HepG2 (cell line): ENCODE data around the gene CYB561. TPM values are rescaled to one million over a fixed set of nuclear protein-coding genes. Genes with fewer than 3 reads are reported as not detected.
A peak's percentile ranks its signal among the peaks of the same experiment; 100 is the strongest.

Source experiments
- CREB1 ChIP-seq, 2 experiments: fragments of 450-650 bp in 1 of 2; IDR thresholded peaks; 2 replicates each; pipeline ENCODE4 v1.6.1; 2016 to 2017; ENCODE audit warnings: control low read depth in 1 of 2, mild to moderate bottlenecking in 1 of 2, missing compliant biosample characterization in 1 of 2, missing genetic modification characterization in 1 of 2
- DNMT3B ChIP-seq: conservative IDR thresholded peaks from 2 replicates; pipeline ENCODE4 v1.6.1; 2016; ENCODE audit warnings: missing biosample characterization, control low read depth
- ERF ChIP-seq: IDR thresholded peaks from 2 replicates; pipeline ENCODE4 v1.6.1; 2018; ENCODE audit warnings: missing biosample characterization, missing genetic modification reagents
- FOXA3 ChIP-seq: IDR thresholded peaks from 2 replicates; pipeline ENCODE4 v1.6.1; 2016; ENCODE audit warnings: missing genetic modification reagents, missing compliant biosample characterization
- FOXM1 ChIP-seq: sonication (generic); formaldehyde crosslinking; IDR thresholded peaks from 2 replicates; pipeline ENCODE4 v1.5.0; 2020; ENCODE audit warnings: missing genetic modification reagents
- HCFC1 ChIP-seq: fragments of 150-350 bp; IDR thresholded peaks from 2 replicates; pipeline ENCODE4 v1.6.1; 2014; ENCODE audit warnings: low read depth, low read length
- HHEX ChIP-seq: IDR thresholded peaks from 2 replicates; pipeline ENCODE4 v1.6.1; 2016; ENCODE audit warnings: control low read depth
- MEIS1 ChIP-seq: sonication (generic); formaldehyde crosslinking; IDR thresholded peaks from 2 replicates; pipeline ENCODE4 v1.9.0; 2021; ENCODE audit warnings: mild to moderate bottlenecking, missing genetic modification reagents, moderate library complexity, borderline replicate concordance
- MIXL1 ChIP-seq: IDR thresholded peaks from 2 replicates; pipeline ENCODE4 v1.6.1; 2016
- NBN ChIP-seq: fragments of 450-650 bp; conservative IDR thresholded peaks from 2 replicates; pipeline ENCODE4 v1.6.1; 2017
- NKX3-1 ChIP-seq: sonication (generic); formaldehyde crosslinking; IDR thresholded peaks from 2 replicates; pipeline ENCODE4 v1.5.0; 2020; ENCODE audit warnings: missing genetic modification reagents
- NR2F6 ChIP-seq, 2 experiments: IDR thresholded peaks; 2 replicates each; pipeline ENCODE4 v1.6.1; 2016; ENCODE audit warnings: antibody characterized with exemption in 1 of 2, mild to moderate bottlenecking in 1 of 2
- RFXAP ChIP-seq: sonication (generic); formaldehyde crosslinking; IDR thresholded peaks from 2 replicates; pipeline ENCODE4 v1.4.0; 2020; ENCODE audit warnings: missing genetic modification reagents, borderline replicate concordance
- SMC3 ChIP-seq: IDR thresholded peaks from 2 replicates; pipeline ENCODE4 v1.6.1; 2011; ENCODE audit warnings: low read length, improper control_type of control experiment
- SP5 ChIP-seq: IDR thresholded peaks from 2 replicates; pipeline ENCODE4 v1.6.1; 2016; ENCODE audit warnings: low read depth, borderline replicate concordance
- ZFP36 ChIP-seq: fragments of 150-350 bp; IDR thresholded peaks from 2 replicates; pipeline ENCODE4 v1.6.1; 2018; ENCODE audit warnings: borderline replicate concordance, low read length, low read depth; ENCODE audit not compliant: partially characterized antibody
- ZFYVE20 ChIP-seq: sonication (generic); formaldehyde crosslinking; IDR thresholded peaks from 2 replicates; pipeline ENCODE4 v1.8.0; 2023; ENCODE audit warnings: low read depth, mild to moderate bottlenecking, moderate library complexity, missing genetic modification reagents, borderline replicate concordance
- ZNF354B ChIP-seq: sonication (generic); formaldehyde crosslinking; IDR thresholded peaks from 2 replicates; pipeline ENCODE4 v1.8.0; 2022; ENCODE audit warnings: mild to moderate bottlenecking, missing genetic modification reagents
- ZNF558 ChIP-seq: sonication (generic); formaldehyde crosslinking; IDR thresholded peaks from 2 replicates; pipeline ENCODE4 v1.9.0; 2022; ENCODE audit warnings: mild to moderate bottlenecking, missing genetic modification reagents, borderline replicate concordance
- ZNF660 ChIP-seq: sonication (generic); formaldehyde crosslinking; IDR thresholded peaks from 2 replicates; pipeline ENCODE4 v1.5.1; 2020; ENCODE audit warnings: mild to moderate bottlenecking, low read depth, missing genetic modification reagents, borderline replicate concordance
- polyA plus RNA-seq, 8 experiments: library from polyadenylated mRNA; depleted of rRNA in 3 of 8; stranded (reverse) in 7 of 8; unstranded in 1 of 8; fragments of >200 nt; fragmentation: Illumina TruSeq in 4 of 8; extraction: Trizol in 4 of 8; gene quantifications; 2 replicates each; pipeline versions ENCODE4 v1.2.1 to v1.2.3, GENCODE V29; 2011 to 2016; ENCODE audit warnings: low read depth in 4 of 8, missing spikeins in 1 of 8, mixed read lengths in 1 of 8; ENCODE audit not compliant: insufficient read depth in 1 of 8
- total RNA-seq, 5 experiments: library from RNA; depleted of rRNA; stranded (reverse); fragments of >200 nt; fragmentation: Illumina TruSeq; extraction: Trizol; gene quantifications; 2 replicates each; pipeline ENCODE4 v1.2.3, GENCODE V29; 2016; ENCODE audit warnings: low read depth in 1 of 5
- TF ChIP-seq, protein P1 (sequence below): sonication (generic); formaldehyde crosslinking; conservative IDR thresholded peaks from 2 replicates; pipeline ENCODE4 v1.4.0; 2020; ENCODE audit warnings: mild to moderate bottlenecking, missing genetic modification reagents, moderate library complexity
- TF ChIP-seq, protein P2 (sequence below): sonication (generic); formaldehyde crosslinking; IDR thresholded peaks from 2 replicates; pipeline ENCODE4 v1.4.0; 2020; ENCODE audit warnings: missing genetic modification reagents; ENCODE audit errors: not compliant biosample characterization
- TF ChIP-seq, protein P3 (sequence below): sonication (generic); formaldehyde crosslinking; IDR thresholded peaks from 2 replicates; pipeline ENCODE4 v1.5.1; 2020; ENCODE audit warnings: missing genetic modification reagents, mild to moderate bottlenecking, borderline replicate concordance
- TF ChIP-seq, protein P4 (sequence below): sonication (generic); formaldehyde crosslinking; IDR thresholded peaks from 2 replicates; pipeline ENCODE4 v1.5.0; 2020; ENCODE audit warnings: missing genetic modification reagents, mild to moderate bottlenecking, borderline replicate concordance

The CYB561 gene
- total and polyA plus RNA-seq, 2 of the 13 experiments (the other 11 are each of a cell fraction or from before 2014, with no cell fraction given): 1.5 to 6.7 TPM

DNA sequence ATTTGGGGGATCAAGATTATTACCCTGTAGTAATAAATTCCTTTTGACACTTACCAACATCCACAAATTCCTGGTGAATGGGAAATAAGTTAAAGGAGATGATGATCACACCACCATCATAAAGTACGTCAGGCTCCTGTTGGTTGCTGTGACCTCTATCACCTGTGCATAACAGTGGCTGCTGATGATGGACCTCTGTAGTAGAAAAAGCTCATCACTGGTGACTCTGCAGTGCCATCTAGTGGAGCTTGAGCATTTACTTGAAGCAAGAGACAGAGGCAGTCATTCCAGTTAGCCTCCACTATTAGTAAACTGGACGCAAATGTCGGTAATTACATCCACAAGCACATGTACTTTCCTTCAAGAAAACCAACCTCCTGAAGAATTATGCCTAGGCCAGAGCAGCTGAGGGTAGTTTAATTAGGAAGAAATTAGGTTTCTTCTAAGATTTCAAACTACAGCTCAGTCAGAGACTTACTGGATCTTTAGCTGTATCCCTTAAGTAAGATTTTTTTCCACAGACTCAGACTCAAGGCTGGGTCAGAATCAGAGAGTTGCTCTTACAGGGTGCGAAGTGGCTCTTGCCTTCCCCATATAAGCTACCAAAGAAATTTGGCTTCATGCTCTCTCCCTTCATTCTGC is 39.3 kb downstream of the CYB561 start (continued):
- TF ChIP-seq, protein P1, sequence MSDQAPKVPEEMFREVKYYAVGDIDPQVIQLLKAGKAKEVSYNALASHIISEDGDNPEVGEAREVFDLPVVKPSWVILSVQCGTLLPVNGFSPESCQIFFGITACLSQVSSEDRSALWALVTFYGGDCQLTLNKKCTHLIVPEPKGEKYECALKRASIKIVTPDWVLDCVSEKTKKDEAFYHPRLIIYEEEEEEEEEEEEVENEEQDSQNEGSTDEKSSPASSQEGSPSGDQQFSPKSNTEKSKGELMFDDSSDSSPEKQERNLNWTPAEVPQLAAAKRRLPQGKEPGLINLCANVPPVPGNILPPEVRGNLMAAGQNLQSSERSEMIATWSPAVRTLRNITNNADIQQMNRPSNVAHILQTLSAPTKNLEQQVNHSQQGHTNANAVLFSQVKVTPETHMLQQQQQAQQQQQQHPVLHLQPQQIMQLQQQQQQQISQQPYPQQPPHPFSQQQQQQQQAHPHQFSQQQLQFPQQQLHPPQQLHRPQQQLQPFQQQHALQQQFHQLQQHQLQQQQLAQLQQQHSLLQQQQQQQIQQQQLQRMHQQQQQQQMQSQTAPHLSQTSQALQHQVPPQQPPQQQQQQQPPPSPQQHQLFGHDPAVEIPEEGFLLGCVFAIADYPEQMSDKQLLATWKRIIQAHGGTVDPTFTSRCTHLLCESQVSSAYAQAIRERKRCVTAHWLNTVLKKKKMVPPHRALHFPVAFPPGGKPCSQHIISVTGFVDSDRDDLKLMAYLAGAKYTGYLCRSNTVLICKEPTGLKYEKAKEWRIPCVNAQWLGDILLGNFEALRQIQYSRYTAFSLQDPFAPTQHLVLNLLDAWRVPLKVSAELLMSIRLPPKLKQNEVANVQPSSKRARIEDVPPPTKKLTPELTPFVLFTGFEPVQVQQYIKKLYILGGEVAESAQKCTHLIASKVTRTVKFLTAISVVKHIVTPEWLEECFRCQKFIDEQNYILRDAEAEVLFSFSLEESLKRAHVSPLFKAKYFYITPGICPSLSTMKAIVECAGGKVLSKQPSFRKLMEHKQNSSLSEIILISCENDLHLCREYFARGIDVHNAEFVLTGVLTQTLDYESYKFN (CRISPR knock-in tag): 0 out of 2 replicates have a peak, but pooled peaks have one; percentile 11
- TF ChIP-seq SP5 (CRISPR knock-in tag) (no peak), FOXA3 (CRISPR knock-in tag) (peak; percentile 38; the same call in 1 of the 2 replicates), HCFC1 (no peak), NR2F6 (IDR thresholded peaks at IDR 0.05) (peak; percentile 71), NR2F6 (CRISPR knock-in tag; IDR thresholded peaks at IDR 0.05) (peak; percentile 77), ZNF660 (no peak), NKX3-1 (CRISPR knock-in tag) (no peak), HHEX (CRISPR knock-in tag) (no peak), ERF (CRISPR knock-in tag) (0 out of 2 replicates have a peak, but pooled peaks have one; percentile 19), CREB1 (IDR thresholded peaks at IDR 0.05) (peak; percentile 50; the same call in 1 of the 2 replicates), CREB1 (CRISPR knock-in tag; IDR thresholded peaks at IDR 0.05) (no peak), SMC3 (peak; percentile 85), DNMT3B (CRISPR knock-in tag) (no peak), NBN (no peak), MIXL1 (CRISPR knock-in tag) (peak; percentile 40; the same call in 1 of the 2 replicates), ZNF558 (CRISPR knock-in tag) (no peak), RFXAP (no peak), FOXM1 (CRISPR knock-in tag) (no peak), ZFYVE20 (CRISPR knock-in tag) (no peak), ZFP36 (peak; percentile 25), ZNF354B (CRISPR knock-in tag) (no peak), MEIS1 (CRISPR knock-in tag) (no peak)
- TF ChIP-seq, protein P2, sequence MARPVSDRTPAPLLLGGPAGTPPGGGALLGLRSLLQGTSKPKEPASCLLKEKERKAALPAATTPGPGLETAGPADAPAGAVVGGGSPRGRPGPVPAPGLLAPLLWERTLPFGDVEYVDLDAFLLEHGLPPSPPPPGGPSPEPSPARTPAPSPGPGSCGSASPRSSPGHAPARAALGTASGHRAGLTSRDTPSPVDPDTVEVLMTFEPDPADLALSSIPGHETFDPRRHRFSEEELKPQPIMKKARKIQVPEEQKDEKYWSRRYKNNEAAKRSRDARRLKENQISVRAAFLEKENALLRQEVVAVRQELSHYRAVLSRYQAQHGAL (CRISPR knock-in tag): no peak
- TF ChIP-seq, protein P3, sequence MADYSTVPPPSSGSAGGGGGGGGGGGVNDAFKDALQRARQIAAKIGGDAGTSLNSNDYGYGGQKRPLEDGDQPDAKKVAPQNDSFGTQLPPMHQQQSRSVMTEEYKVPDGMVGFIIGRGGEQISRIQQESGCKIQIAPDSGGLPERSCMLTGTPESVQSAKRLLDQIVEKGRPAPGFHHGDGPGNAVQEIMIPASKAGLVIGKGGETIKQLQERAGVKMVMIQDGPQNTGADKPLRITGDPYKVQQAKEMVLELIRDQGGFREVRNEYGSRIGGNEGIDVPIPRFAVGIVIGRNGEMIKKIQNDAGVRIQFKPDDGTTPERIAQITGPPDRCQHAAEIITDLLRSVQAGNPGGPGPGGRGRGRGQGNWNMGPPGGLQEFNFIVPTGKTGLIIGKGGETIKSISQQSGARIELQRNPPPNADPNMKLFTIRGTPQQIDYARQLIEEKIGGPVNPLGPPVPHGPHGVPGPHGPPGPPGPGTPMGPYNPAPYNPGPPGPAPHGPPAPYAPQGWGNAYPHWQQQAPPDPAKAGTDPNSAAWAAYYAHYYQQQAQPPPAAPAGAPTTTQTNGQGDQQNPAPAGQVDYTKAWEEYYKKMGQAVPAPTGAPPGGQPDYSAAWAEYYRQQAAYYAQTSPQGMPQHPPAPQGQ (CRISPR knock-in tag): no peak
- TF ChIP-seq, protein P4, sequence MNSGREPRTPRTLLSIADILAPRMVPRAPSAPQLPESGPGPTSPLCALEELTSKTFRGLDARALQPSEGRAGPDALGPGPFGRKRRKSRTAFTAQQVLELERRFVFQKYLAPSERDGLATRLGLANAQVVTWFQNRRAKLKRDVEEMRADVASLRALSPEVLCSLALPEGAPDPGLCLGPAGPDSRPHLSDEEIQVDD (CRISPR knock-in tag): no peak
